ENCODE results near the gene CLBA1.

Gene CLBA1

DNA sequence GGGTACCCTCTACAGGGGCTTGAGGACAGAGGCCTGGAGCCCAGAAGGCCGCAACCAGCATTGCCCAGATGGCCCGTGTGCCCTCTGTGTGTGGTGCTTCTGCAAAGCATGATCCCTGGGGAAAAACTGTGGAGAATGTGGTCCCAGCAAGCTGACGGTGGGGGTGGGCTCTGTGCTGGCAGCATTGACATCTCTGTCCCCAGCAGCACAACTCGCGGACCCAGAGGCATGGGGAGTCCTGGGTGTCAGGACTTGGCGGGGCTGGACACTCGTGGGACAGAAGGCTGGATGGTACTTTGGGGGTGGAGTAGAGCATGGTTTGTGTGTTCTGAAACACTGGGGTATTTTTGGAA lies 4.3 kb downstream of the CLBA1 start:
- peaks cover 0 to 16% (median 12%) of the 10 kb centered on the region in 11 experiments; a peak in 14 of 22 replicates for H4K20me1 ChIP-seq
- TF ChIP-seq Cebpa-rat (IDR thresholded peaks at IDR 0.05): no peak
- H3K27me3 ChIP-seq: no peaks in the 10 kb centered on the region
- no peaks in the 10 kb centered on the region for H3K9me3 ChIP-seq (replicated peaks in 1 of 11)
- peak overlapping the region in 2 of 10 experiments; percentile 3 to 25; a peak in 1 of 20 replicates for H3K4me3 ChIP-seq
- peaks cover 0 to 7% (median 0%) of the 10 kb centered on the region in 11 experiments; a peak in 2 of 22 replicates for H3K36me3 ChIP-seq
- H3K4me2 ChIP-seq: peak overlapping the region; percentile 42 to 100 (median 99)
- H3K27ac ChIP-seq: peak overlapping the region in 8 of 11 experiments; percentile 7 to 92 (median 58); a peak in 15 of 22 replicates
- H3K4me1 ChIP-seq: peaks cover 77 to 96% (median 95%) of the 10 kb centered on the region in 10 experiments
- H3K9ac ChIP-seq: peak overlapping the region in 8 of 11 experiments; percentile 39 to 69 (median 47); a peak in 14 of 22 replicates

DNA sequence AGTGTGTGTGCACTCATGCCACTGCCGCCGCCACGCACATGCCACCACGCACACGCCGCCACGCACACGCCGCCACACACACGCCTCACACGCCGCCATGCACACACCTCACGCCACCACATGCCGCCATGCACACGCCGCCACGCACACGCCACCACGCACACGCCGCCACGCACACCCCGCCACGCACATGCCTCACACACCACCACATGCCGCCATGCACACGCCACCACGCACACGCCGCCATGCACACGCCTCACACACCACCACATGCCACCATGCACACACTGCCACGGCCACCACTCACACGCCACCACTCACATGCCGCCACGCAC lies 6.3 kb downstream of the CLBA1 start:
- Histone ChIP-seq H3K27me3 (no peaks in the 10 kb centered on the region), H3K4me3 (no peak overlapping the region), H3K36me3 (peaks cover 0 to 7% (median 0%) of the 10 kb centered on the region in 11 experiments; a peak in 4 of 22 replicates), H3K9me3 (replicated peaks in 1 of 11) (no peaks in the 10 kb centered on the region), H3K4me2 (peak overlapping the region; percentile 71 to 100 (median 97); a peak in 21 of 22 replicates), H4K20me1 (peaks cover 0 to 29% (median 14%) of the 10 kb centered on the region in 11 experiments; a peak in 15 of 22 replicates), H3K4me1 (peaks cover 79 to 100% (median 100%) of the 10 kb centered on the region in 10 experiments), H3K9ac (peak overlapping the region in 6 of 11 experiments; percentile 64 to 81 (median 76); a peak in 8 of 22 replicates), H3K27ac (peak overlapping the region in 8 of 11 experiments; percentile 69 to 92 (median 84); a peak in 16 of 22 replicates)
- TF ChIP-seq Cebpa-rat (IDR thresholded peaks at IDR 0.05): no peak

DNA sequence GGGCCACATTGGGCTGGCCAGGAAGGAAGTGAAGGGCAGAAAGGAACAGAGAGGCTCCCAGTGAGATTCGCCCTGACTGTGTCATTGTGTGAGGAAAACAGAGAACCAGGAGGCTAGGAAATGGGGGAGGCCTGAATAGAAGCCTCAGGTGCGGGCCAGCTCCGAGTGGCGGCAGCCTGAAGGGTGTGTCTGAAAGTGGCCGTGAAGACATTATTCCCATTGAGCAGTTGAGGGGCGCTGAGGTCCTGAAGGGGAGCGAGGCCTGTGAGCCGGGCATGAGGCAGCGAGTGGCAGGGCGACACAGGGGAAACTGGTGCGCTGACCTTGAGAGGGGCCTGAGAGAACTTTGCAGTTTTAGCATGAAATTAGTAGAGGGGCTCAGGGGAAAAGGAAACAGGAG lies 6.9 kb downstream of the CLBA1 start:
- peaks cover 0 to 10% (median 0%) of the 10 kb centered on the region in 11 experiments; a peak in 5 of 22 replicates for H3K36me3 ChIP-seq
- peaks cover 73 to 100% (median 98%) of the 10 kb centered on the region in 10 experiments for H3K4me1 ChIP-seq
- peak overlapping the region in 9 of 11 experiments; percentile 7 to 81 (median 66); a peak in 17 of 22 replicates for H3K9ac ChIP-seq
- H4K20me1 ChIP-seq: peaks cover 0 to 29% (median 14%) of the 10 kb centered on the region in 11 experiments; a peak in 15 of 22 replicates
- H3K27me3 ChIP-seq: no peaks in the 10 kb centered on the region
- no peak for TF ChIP-seq Cebpa-rat (IDR thresholded peaks at IDR 0.05)
- peak overlapping the region in 3 of 10 experiments; percentile 6 to 48 (median 22); a peak in 3 of 20 replicates for H3K4me3 ChIP-seq
- H3K27ac ChIP-seq: peak overlapping the region in 9 of 11 experiments; percentile 21 to 92 (median 80); a peak in 18 of 22 replicates
- no peaks in the 10 kb centered on the region for H3K9me3 ChIP-seq (replicated peaks in 1 of 11)
- peak overlapping the region; percentile 71 to 100 (median 97) for H3K4me2 ChIP-seq

DNA sequence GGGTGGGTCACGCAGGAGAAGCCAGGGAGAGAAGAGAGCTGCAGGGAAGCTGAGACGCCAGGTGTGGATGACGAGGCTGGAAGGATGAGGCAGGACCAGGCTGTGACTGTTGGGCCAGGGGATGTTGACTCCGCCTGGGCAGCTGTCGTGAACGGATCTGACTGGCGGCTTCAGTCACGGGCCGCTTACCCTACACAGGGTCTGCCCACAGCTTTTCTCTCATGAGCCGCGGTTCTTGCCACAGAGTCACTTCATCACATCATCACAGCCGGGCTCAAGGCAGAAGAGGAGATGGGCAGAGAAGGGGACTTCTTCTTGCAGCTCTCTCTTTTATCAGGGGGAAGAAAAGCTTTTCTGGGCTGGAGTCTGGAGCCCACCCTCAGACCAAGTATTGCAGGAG lies 7.7 kb downstream of the CLBA1 start:
- H3K4me2 ChIP-seq: peak overlapping the region; percentile 71 to 100 (median 97)
- TF ChIP-seq Cebpa-rat (IDR thresholded peaks at IDR 0.05): peak in 4 of 11 experiments; percentile 25 to 66 (median 42); a peak in 3 of 22 replicates
- no peaks in the 10 kb centered on the region for H3K27me3 ChIP-seq
- peaks cover 65 to 93% (median 90%) of the 10 kb centered on the region in 10 experiments for H3K4me1 ChIP-seq
- peaks cover 0 to 13% (median 3%) of the 10 kb centered on the region in 11 experiments; a peak in 5 of 22 replicates for H3K36me3 ChIP-seq
- peaks cover 0 to 29% (median 14%) of the 10 kb centered on the region in 11 experiments; a peak in 15 of 22 replicates for H4K20me1 ChIP-seq
- peak overlapping the region in 9 of 11 experiments; percentile 22 to 81 (median 66); a peak in 17 of 22 replicates for H3K9ac ChIP-seq
- H3K4me3 ChIP-seq: peak overlapping the region in 7 of 10 experiments; percentile 5 to 48 (median 32); a peak in 12 of 20 replicates
- no peaks in the 10 kb centered on the region for H3K9me3 ChIP-seq (replicated peaks in 1 of 11)
- H3K27ac ChIP-seq: peak overlapping the region in 9 of 11 experiments; percentile 40 to 92 (median 80); a peak in 19 of 22 replicates

DNA sequence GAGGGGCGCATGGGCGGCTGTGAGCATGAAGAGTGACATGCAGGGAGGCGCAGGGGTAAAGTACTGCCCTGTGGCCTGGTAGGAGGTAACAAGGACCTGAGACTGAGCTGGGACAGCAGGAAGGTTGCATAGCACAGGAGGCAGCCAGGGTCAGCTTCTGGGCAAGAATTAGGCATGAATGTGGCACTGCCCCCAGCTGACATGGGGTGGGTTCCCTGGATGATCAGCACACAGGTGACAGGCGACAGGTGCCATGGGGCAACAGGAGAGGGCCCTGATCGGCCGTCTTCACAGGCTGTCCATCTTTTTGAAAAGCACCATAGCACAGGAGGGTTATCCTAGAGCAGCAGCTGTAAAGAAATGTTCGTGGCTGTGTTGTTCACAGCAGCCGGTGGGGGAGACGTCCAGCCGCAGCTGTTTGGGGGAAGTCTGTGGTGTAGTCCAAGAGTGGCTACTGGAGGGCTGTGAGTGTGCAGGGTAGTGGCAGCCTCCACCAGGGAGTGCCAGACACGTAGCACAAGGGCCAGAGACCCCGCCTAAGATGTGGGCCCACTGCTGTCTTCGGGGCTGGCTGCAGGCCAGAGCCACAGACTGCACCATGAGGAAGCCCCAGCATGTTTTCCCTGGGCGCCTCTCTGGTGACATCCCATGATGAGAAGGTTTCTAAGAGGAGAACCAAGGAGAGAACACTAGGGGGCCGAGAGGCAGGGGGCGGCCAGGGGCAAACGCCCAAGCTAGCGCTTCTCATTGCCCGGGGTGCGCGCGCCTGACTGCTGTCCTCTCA lies 8.4 kb downstream of the CLBA1 start:
- Histone ChIP-seq H3K4me3 (peak overlapping the region in 7 of 10 experiments; percentile 5 to 48 (median 32); a peak in 12 of 20 replicates), H3K27ac (peak overlapping the region in 9 of 11 experiments; percentile 40 to 92 (median 80); a peak in 19 of 22 replicates), H3K4me1 (peaks cover 59 to 86% (median 84%) of the 10 kb centered on the region in 10 experiments), H3K27me3 (no peaks in the 10 kb centered on the region), H3K9me3 (replicated peaks in 1 of 11) (peaks cover 0 to 5% (median 0%) of the 10 kb centered on the region in 11 experiments; a peak in 3 of 22 replicates), H3K9ac (peak overlapping the region; percentile 1 to 81 (median 64); a peak in 17 of 22 replicates), H3K36me3 (peaks cover 0 to 18% (median 6%) of the 10 kb centered on the region in 11 experiments; a peak in 11 of 22 replicates), H4K20me1 (peaks cover 0 to 29% (median 14%) of the 10 kb centered on the region in 11 experiments; a peak in 15 of 22 replicates), H3K4me2 (peak overlapping the region; percentile 71 to 100 (median 97))
- TF ChIP-seq Cebpa-rat (IDR thresholded peaks at IDR 0.05): no peak

DNA sequence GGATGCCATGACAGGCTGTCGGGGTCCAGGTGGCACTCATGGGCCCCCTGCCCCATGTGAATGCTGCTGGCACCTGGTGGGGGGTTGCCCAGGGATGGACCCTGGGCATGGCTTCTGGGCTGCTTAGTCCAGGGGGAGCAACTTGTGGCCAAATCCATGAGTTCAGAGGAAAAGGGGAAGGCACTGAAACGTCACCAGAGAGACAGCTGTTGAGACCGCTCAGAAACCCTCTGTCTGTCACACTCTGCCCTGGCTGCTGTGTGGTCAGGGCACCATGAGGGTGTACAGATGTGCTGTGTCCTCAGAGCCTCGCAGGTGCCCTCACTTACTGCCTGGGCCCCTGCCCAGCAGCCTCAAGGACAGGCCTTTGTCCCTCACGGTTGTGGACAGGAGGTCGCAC lies 9.4 kb downstream of the CLBA1 start:
- peaks cover 0 to 29% (median 14%) of the 10 kb centered on the region in 11 experiments; a peak in 15 of 22 replicates for H4K20me1 ChIP-seq
- peak overlapping the region in 10 of 11 experiments; percentile 13 to 81 (median 65); a peak in 16 of 22 replicates for H3K9ac ChIP-seq
- no peak for TF ChIP-seq Cebpa-rat (IDR thresholded peaks at IDR 0.05)
- H3K27me3 ChIP-seq: no peaks in the 10 kb centered on the region
- peak overlapping the region in 9 of 11 experiments; percentile 40 to 92 (median 80); a peak in 18 of 22 replicates for H3K27ac ChIP-seq
- peak overlapping the region; percentile 71 to 100 (median 97) for H3K4me2 ChIP-seq
- H3K36me3 ChIP-seq: peaks cover 0 to 28% (median 15%) of the 10 kb centered on the region in 11 experiments; a peak in 15 of 22 replicates
- H3K4me1 ChIP-seq: peaks cover 49 to 79% (median 74%) of the 10 kb centered on the region in 10 experiments
- peak overlapping the region in 2 of 10 experiments; percentile 8 to 48; a peak in 2 of 20 replicates for H3K4me3 ChIP-seq
- peaks cover 0 to 15% (median 8%) of the 10 kb centered on the region in 11 experiments; a peak in 15 of 22 replicates for H3K9me3 ChIP-seq (replicated peaks in 1 of 11)

DNA sequence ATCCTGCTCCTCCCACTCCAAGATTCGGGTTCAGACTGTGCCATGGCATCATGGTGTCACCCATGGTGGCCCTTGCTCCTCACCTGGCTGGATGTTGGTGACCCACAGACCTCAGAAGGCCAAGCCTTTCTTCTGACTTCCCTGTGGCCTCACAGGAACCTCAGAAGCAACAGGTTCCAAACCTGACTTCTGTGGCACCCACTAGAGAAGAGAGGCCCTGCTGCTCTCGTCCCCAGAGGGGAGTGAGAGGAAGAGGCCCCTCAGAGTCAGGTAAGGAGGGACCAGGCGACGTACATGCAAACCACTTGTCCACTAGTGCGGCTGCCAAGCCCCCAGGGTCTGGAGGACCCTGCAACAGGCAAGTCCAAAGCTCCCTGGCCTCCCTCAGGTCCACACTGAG lies 10.4 kb downstream of the CLBA1 start:
- H3K4me2 ChIP-seq: peak overlapping the region; percentile 71 to 100 (median 97); a peak in 21 of 22 replicates
- H3K9ac ChIP-seq: peak overlapping the region in 6 of 11 experiments; percentile 55 to 81 (median 71); a peak in 11 of 22 replicates
- H3K27me3 ChIP-seq: no peaks in the 10 kb centered on the region
- no peak overlapping the region for H3K4me3 ChIP-seq
- H3K36me3 ChIP-seq: peaks cover 0 to 32% (median 17%) of the 10 kb centered on the region in 11 experiments; a peak in 15 of 22 replicates
- H3K9me3 ChIP-seq (replicated peaks in 1 of 11): peaks cover 0 to 24% (median 9%) of the 10 kb centered on the region in 11 experiments; a peak in 16 of 22 replicates
- peaks cover 45 to 68% (median 63%) of the 10 kb centered on the region in 10 experiments for H3K4me1 ChIP-seq
- no peak for TF ChIP-seq Cebpa-rat (IDR thresholded peaks at IDR 0.05)
- H3K27ac ChIP-seq: peak overlapping the region in 8 of 11 experiments; percentile 52 to 92 (median 84); a peak in 15 of 22 replicates
- peaks cover 0 to 29% (median 14%) of the 10 kb centered on the region in 11 experiments; a peak in 15 of 22 replicates for H4K20me1 ChIP-seq

DNA sequence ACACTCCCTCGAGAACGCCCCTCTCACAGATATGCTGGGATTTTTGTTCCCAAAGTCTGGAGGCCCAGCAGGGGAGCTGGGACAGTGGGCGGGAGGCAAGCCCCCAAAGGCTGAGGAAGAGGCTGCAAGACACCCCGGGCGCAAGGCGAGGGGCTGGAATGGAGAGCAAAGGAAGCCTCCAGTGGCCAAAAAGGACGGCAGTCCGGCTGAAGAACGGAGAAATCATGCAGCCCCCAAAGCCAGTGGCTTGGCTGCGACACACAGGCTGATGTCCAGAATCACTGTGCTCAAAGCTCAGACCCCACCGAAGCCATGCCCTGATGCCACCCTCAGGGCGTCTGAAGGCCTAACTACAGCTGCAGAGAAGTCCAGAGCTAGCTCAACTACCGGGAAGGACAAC lies 10.9 kb downstream of the CLBA1 start:
- H3K9me3 ChIP-seq (replicated peaks in 1 of 11): peaks cover 0 to 27% (median 9%) of the 10 kb centered on the region in 11 experiments; a peak in 16 of 22 replicates
- H3K4me2 ChIP-seq: peak overlapping the region in 10 of 11 experiments; percentile 84 to 100 (median 98); a peak in 18 of 22 replicates
- H3K27me3 ChIP-seq: no peaks in the 10 kb centered on the region
- peak overlapping the region in 7 of 11 experiments; percentile 52 to 92 (median 88); a peak in 10 of 22 replicates for H3K27ac ChIP-seq
- no peak overlapping the region for H3K4me3 ChIP-seq
- peaks cover 0 to 32% (median 17%) of the 10 kb centered on the region in 11 experiments; a peak in 15 of 22 replicates for H3K36me3 ChIP-seq
- peaks cover 45 to 64% (median 59%) of the 10 kb centered on the region in 10 experiments for H3K4me1 ChIP-seq
- H4K20me1 ChIP-seq: peaks cover 0 to 29% (median 14%) of the 10 kb centered on the region in 11 experiments; a peak in 15 of 22 replicates
- no peak for TF ChIP-seq Cebpa-rat (IDR thresholded peaks at IDR 0.05)
- peak overlapping the region in 6 of 11 experiments; percentile 55 to 81 (median 71); a peak in 7 of 22 replicates for H3K9ac ChIP-seq
